DND-41 (cell line): ENCODE results near the gene KIAA0753.
"Not testable (repeated sequence)": the region's sequence is repeated elsewhere in the genome, so short reads cannot be mapped to it uniquely, and the experiment has no call there.

Experiments
- ATAC-seq: fragments of 200-7000 bp; cut with Tn5 transposase; 3 replicates; pipeline ENCODE4 v1.9.1; 2021; ENCODE audit warnings: low read depth; ENCODE audit not compliant: insufficient read depth
- DNase-seq: peaks from one replicate; pipeline ENCODE4 v3.0.0-alpha.2; 2020
- H2AFZ ChIP-seq: 2 replicates; pipeline ENCODE4 v1.6.0; 2012; ENCODE audit warnings: low read depth, low read length
- H3K27ac ChIP-seq: 2 replicates; pipeline ENCODE4 v1.5.1; 2012; ENCODE audit warnings: low read length, inconsistent platforms
- H3K27me3 ChIP-seq: fragments of 200-600 bp; sonication (generic); 2 replicates; pipeline ENCODE4 v1.6.0; 2012; ENCODE audit warnings: low read length, mild to moderate bottlenecking, inconsistent platforms; ENCODE audit not compliant: insufficient read depth, poor library complexity
- H3K36me3 ChIP-seq: 2 replicates; pipeline ENCODE4 v1.5.1; 2012; ENCODE audit warnings: low read length, inconsistent platforms; ENCODE audit not compliant: insufficient read depth
- H3K4me1 ChIP-seq: 2 replicates; pipeline ENCODE4 v1.5.1; 2012; ENCODE audit warnings: mild to moderate bottlenecking, low read length; ENCODE audit not compliant: insufficient read depth
- H3K4me2 ChIP-seq: 2 replicates; pipeline ENCODE4 v1.6.0; 2012; ENCODE audit warnings: mild to moderate bottlenecking, moderate library complexity, low read length, inconsistent platforms; ENCODE audit not compliant: insufficient read depth
- H3K4me3 ChIP-seq, 2 experiments: fragments of 200-600 bp in 1 of 2; shearing (Covaris generic) in 1 of 2; 2 replicates each; pipeline ENCODE4 v1.5.1; 2012 to 2016; ENCODE audit warnings: inconsistent platforms in 2 of 2, low read length in 2 of 2, mild to moderate bottlenecking in 2 of 2, low read depth in 1 of 2, moderate library complexity in 1 of 2
- H3K79me2 ChIP-seq: 2 replicates; pipeline ENCODE4 v1.6.0; 2012; ENCODE audit warnings: low read length, inconsistent platforms; ENCODE audit not compliant: insufficient read depth
- H3K9ac ChIP-seq: 2 replicates; pipeline ENCODE4 v1.6.0; 2012; ENCODE audit warnings: low read depth, mild to moderate bottlenecking, inconsistent platforms, low read length, moderate library complexity
- H3K9me3 ChIP-seq: 2 replicates; pipeline ENCODE4 v1.5.1; 2012; ENCODE audit warnings: low read length, moderate library complexity, mild to moderate bottlenecking, inconsistent platforms; ENCODE audit not compliant: insufficient read depth, severe bottlenecking
- H4K20me1 ChIP-seq: 2 replicates; pipeline ENCODE4 v1.6.0; 2012; ENCODE audit warnings: low read length; ENCODE audit not compliant: insufficient read depth
- CTCF ChIP-seq: IDR thresholded peaks from 2 replicates; pipeline ENCODE4 v1.5.1; 2012; ENCODE audit warnings: borderline replicate concordance, low read length, moderate library complexity, mild to moderate bottlenecking; ENCODE audit not compliant: poor library complexity, severe bottlenecking; ENCODE audit errors: extremely low read depth
- EZH2 ChIP-seq: IDR thresholded peaks from 3 replicates; pipeline ENCODE4 v1.6.1; 2012; ENCODE audit warnings: borderline replicate concordance, low read depth, mild to moderate bottlenecking, moderate library complexity, low read length, inconsistent platforms; ENCODE audit not compliant: severe bottlenecking

KIAA0753 gene

GRCh38 chr17:6661464-6661848 lies 20.9 kb upstream of the KIAA0753 start:
- Histone ChIP-seq H3K9ac (no peak overlapping the region), H3K79me2 (no peaks in the 10 kb centered on the region), H3K9me3 (no peaks in the 10 kb centered on the region), H3K4me2 (no peak overlapping the region), H3K27me3 (peaks cover 22% of the 10 kb centered on the region), H2AFZ (no peak overlapping the region), H4K20me1 (0 out of 2 replicates have a peak, but pooled peaks cover 3% of the 10 kb centered on the region), H3K27ac (no peak overlapping the region), H3K4me1 (no peaks in the 10 kb centered on the region), H3K36me3 (no peaks in the 10 kb centered on the region), H3K4me3 (no peak overlapping the region)
- ATAC-seq, result no peak
- no peak for DNase-seq
- TF ChIP-seq CTCF (no peak), EZH2 (no peak)

GRCh38 chr17:6660805-6661463 lies 20.4 kb upstream of the KIAA0753 start:
- peaks cover 22% of the 10 kb centered on the region for H3K27me3 ChIP-seq
- no peaks in the 10 kb centered on the region for H3K79me2 ChIP-seq
- H3K4me2 ChIP-seq, result no peak overlapping the region
- H3K36me3 ChIP-seq, result no peaks in the 10 kb centered on the region
- no peak overlapping the region for H3K27ac ChIP-seq
- no peak for TF ChIP-seq EZH2
- no peak for TF ChIP-seq CTCF
- H3K9ac ChIP-seq, result no peak overlapping the region
- H3K9me3 ChIP-seq, result no peaks in the 10 kb centered on the region
- no peak for DNase-seq
- ATAC-seq, result no peak
- H3K4me1 ChIP-seq, result no peaks in the 10 kb centered on the region
- no peaks in the 10 kb centered on the region for H4K20me1 ChIP-seq
- no peak overlapping the region for H3K4me3 ChIP-seq
- H2AFZ ChIP-seq, result no peak overlapping the region

GRCh38 chr17:6660101-6660500 lies 19.6 kb upstream of the KIAA0753 start:
- ATAC-seq (no peak), DNase-seq (no peak)
- no peak overlapping the region for H2AFZ ChIP-seq
- H3K4me3 ChIP-seq, result no peak overlapping the region
- no peak overlapping the region for H3K27ac ChIP-seq
- peaks cover 26% of the 10 kb centered on the region for H3K27me3 ChIP-seq
- no peaks in the 10 kb centered on the region for H3K9me3 ChIP-seq
- no peaks in the 10 kb centered on the region; the same call in 1 of the 2 replicates for H3K4me1 ChIP-seq
- no peaks in the 10 kb centered on the region for H4K20me1 ChIP-seq
- H3K4me2 ChIP-seq, result no peak overlapping the region
- TF ChIP-seq CTCF (no peak), EZH2 (no peak)
- no peak overlapping the region for H3K9ac ChIP-seq
- H3K79me2 ChIP-seq, result no peaks in the 10 kb centered on the region
- H3K36me3 ChIP-seq, result no peaks in the 10 kb centered on the region

- not testable (repeated sequence) for H3K4me2 ChIP-seq, H3K79me2 ChIP-seq, DNase-seq, H3K36me3 ChIP-seq, H3K9me3 ChIP-seq, H3K4me3 ChIP-seq, H3K9ac ChIP-seq, H4K20me1 ChIP-seq, H3K27ac ChIP-seq, ATAC-seq, H2AFZ ChIP-seq
- Histone ChIP-seq H3K27me3 (peaks cover 23% of the 10 kb centered on the region), H3K4me1 (peaks cover 11% of the 10 kb centered on the region)
These were observed 17.9 kb upstream of the KIAA0753 start for GRCh38 chr17:6658411-6658810.
